HepG2 (cell line): Measurements from ENCODE around the gene YY1. TPM values are rescaled to one million over a fixed set of nuclear protein-coding genes. Genes with fewer than 3 reads are reported as not detected.

ENCODE experiments used
- ATAC-seq: fragments of 200-7000 bp; cut with Tn5 transposase; 3 replicates; pipeline ENCODE4 v1.9.1; 2020; ENCODE audit warnings: mild to moderate bottlenecking, moderate library complexity
- BruUV-seq: library from RNA; stranded (reverse); fragments of 400-500 nt; replicated peaks from 2 replicates; lab custom pipeline; 2021; lab: Mats Ljungman, UMichigan
- CTCF ChIA-PET: fragments of 300-600 bp; formaldehyde crosslinking; extraction: SDS; loops from one replicate; lab custom pipeline; 2021; ENCODE audit warnings: low total read pairs, inconsistent platforms, low intra/inter-chr PET ratio; lab: Yijun Ruan, JAX
- POLR2A ChIA-PET: fragments of 350-600 bp; sonication (Branson Sonifier 250); formaldehyde crosslinking; loops from one replicate; lab custom pipeline; 2020; ENCODE audit warnings: antibody characterized with exemption, inconsistent platforms; lab: Yijun Ruan, JAX
- DNase-seq: peaks from one replicate; pipeline ENCODE4 v3.0.0-alpha.2; 2015; ENCODE audit warnings: low spot score
- FAIRE-seq: peaks from 3 replicates; lab custom pipeline; 2011; peaks lifted over from hg19 to GRCh38; lab: Jason Lieb, UNC
- H2AFZ ChIP-seq: one replicate; pipeline ENCODE4 v1.6.1; 2011; ENCODE audit warnings: low read length, inconsistent platforms
- H3K27ac ChIP-seq: fragments of 300-600 bp; 3 replicates; pipeline ENCODE4 v1.8.0; 2011; ENCODE audit warnings: mixed run types, mild to moderate bottlenecking, mixed read lengths, low read length, inconsistent platforms; ENCODE audit not compliant: insufficient read depth; ENCODE audit errors: extremely low read length
- H3K27me3 ChIP-seq, 2 experiments: fragments of 200-600 bp in 1 of 2; 2 replicates in 1 of 2; 3 replicates in 1 of 2; pipeline versions ENCODE4 v1.6.0 to v1.8.0; 2011; ENCODE audit warnings: low read length in 2 of 2, mild to moderate bottlenecking in 2 of 2, moderate library complexity in 2 of 2, inconsistent platforms in 1 of 2; ENCODE audit not compliant: insufficient read depth in 2 of 2, control insufficient read depth in 1 of 2
- H3K36me3 ChIP-seq, 2 experiments: fragments of 200-600 bp in 1 of 2; replicated peaks in 1 of 2; 2 replicates in 1 of 2; 3 replicates in 1 of 2; pipeline versions ENCODE4 v1.5.1 to v1.8.0; 2011; ENCODE audit warnings: low read length in 2 of 2, inconsistent platforms in 1 of 2; ENCODE audit not compliant: insufficient read depth in 2 of 2, control insufficient read depth in 1 of 2
- H3K4me1 ChIP-seq: 2 replicates; pipeline ENCODE4 v1.5.1; 2012; ENCODE audit warnings: low read length, inconsistent platforms; ENCODE audit not compliant: insufficient read depth
- H3K4me2 ChIP-seq: 2 replicates; pipeline ENCODE4 v1.6.0; 2011; ENCODE audit warnings: low read depth, low read length, inconsistent platforms
- H3K4me3 ChIP-seq, 3 experiments: fragments of 200-600 bp in 1 of 3; sonication (generic), shearing (Covaris generic) in 1 of 3; replicated peaks in 1 of 3; 2 replicates each; pipeline ENCODE4 v1.5.1; 2011 to 2016; ENCODE audit warnings: low read length in 3 of 3, inconsistent platforms in 2 of 3, low read depth in 2 of 3, mild to moderate bottlenecking in 2 of 3, control low read depth in 1 of 3, mixed read lengths in 1 of 3; ENCODE audit not compliant: insufficient read depth in 1 of 3
- H3K79me2 ChIP-seq: one replicate; pipeline ENCODE4 v1.6.1; 2011; ENCODE audit warnings: low read length, inconsistent platforms; ENCODE audit not compliant: insufficient read depth
- H3K9ac ChIP-seq: 2 replicates; pipeline ENCODE4 v1.6.0; 2011; ENCODE audit warnings: mild to moderate bottlenecking, low read depth, low read length, inconsistent platforms; ENCODE audit not compliant: insufficient read depth
- H3K9me3 ChIP-seq: 2 replicates; pipeline ENCODE4 v1.5.1; 2012; ENCODE audit warnings: mild to moderate bottlenecking, low read length
- H4K20me1 ChIP-seq: 2 replicates; pipeline ENCODE4 v1.6.0; 2011; ENCODE audit warnings: inconsistent platforms, mild to moderate bottlenecking, low read length, moderate library complexity; ENCODE audit not compliant: insufficient read depth
- MAFG ChIP-seq: sonication (generic); formaldehyde crosslinking; IDR thresholded peaks from 2 replicates; pipeline ENCODE4 v1.5.1; 2020; ENCODE audit warnings: mild to moderate bottlenecking, missing genetic modification reagents
- NFE2L1 ChIP-seq: sonication (generic); formaldehyde crosslinking; IDR thresholded peaks from 2 replicates; pipeline ENCODE4 v1.4.0; 2020; ENCODE audit warnings: missing genetic modification reagents, mild to moderate bottlenecking, borderline replicate concordance
- RBAK ChIP-seq: sonication (generic); formaldehyde crosslinking; IDR thresholded peaks from 2 replicates; pipeline ENCODE4 v1.5.1; 2020; ENCODE audit warnings: mild to moderate bottlenecking, missing genetic modification reagents
- RBM39 ChIP-seq: fragments of 200-400 bp; formaldehyde crosslinking; IDR thresholded peaks from one replicate; pipeline ENCODE4 v1.6.1; 2018; ENCODE audit warnings: antibody characterized with exemption, mild to moderate bottlenecking, low read depth, low read length; ENCODE audit not compliant: poor library complexity, severe bottlenecking
- XBP1 ChIP-seq: sonication (generic); formaldehyde crosslinking; IDR thresholded peaks from 2 replicates; pipeline ENCODE4 v1.5.0; 2020; ENCODE audit warnings: missing genetic modification reagents
- ZNF225 ChIP-seq: sonication (generic); formaldehyde crosslinking; IDR thresholded peaks from 2 replicates; pipeline ENCODE4 v1.4.0; 2020; ENCODE audit warnings: mild to moderate bottlenecking, missing genetic modification reagents
- ZNF570 ChIP-seq: sonication (generic); formaldehyde crosslinking; IDR thresholded peaks from 2 replicates; pipeline ENCODE4 v1.4.0; 2020; ENCODE audit warnings: mild to moderate bottlenecking, missing genetic modification reagents, borderline replicate concordance
- ZNF883 ChIP-seq: sonication (generic); formaldehyde crosslinking; IDR thresholded peaks from 2 replicates; pipeline ENCODE4 v1.5.1; 2020; ENCODE audit warnings: mild to moderate bottlenecking, missing genetic modification reagents; ENCODE audit errors: not compliant biosample characterization
- WGBS: methylation state at CpG from one replicate; pipeline ENCODE4 v1.1.6; 2017; ENCODE audit warnings: low lambda C conversion rate; 5-methylcytosine and 5-hydroxymethylcytosine counted together
- in situ Hi-C: cut with HindIII; loops from 2 replicates; pipeline ENCODE4 v1.10.0; 2017; ENCODE audit warnings: low pct_unique_long_range_greater_than_20kb; ENCODE audit not compliant: extremely low pct_ligation_motif_present
- intact Hi-C: fragments of 100-400 bp; cut with micrococcal nuclease; formaldehyde crosslinking; loops from one replicate; pipeline ENCODE4 v1.10.0; 2022; ENCODE audit not compliant: unreplicated experiment
- polyA plus RNA-seq, 8 experiments: library from polyadenylated mRNA; depleted of rRNA in 3 of 8; stranded (reverse) in 7 of 8; unstranded in 1 of 8; fragments of >200 nt; fragmentation: Illumina TruSeq in 4 of 8; extraction: Trizol in 4 of 8; gene quantifications; 2 replicates each; pipeline versions ENCODE4 v1.2.1 to v1.2.3, GENCODE V29; 2011 to 2016; ENCODE audit warnings: low read depth in 4 of 8, missing spikeins in 1 of 8, mixed read lengths in 1 of 8; ENCODE audit not compliant: insufficient read depth in 1 of 8
- total RNA-seq, 5 experiments: library from RNA; depleted of rRNA; stranded (reverse); fragments of >200 nt; fragmentation: Illumina TruSeq; extraction: Trizol; gene quantifications; 2 replicates each; pipeline ENCODE4 v1.2.3, GENCODE V29; 2016; ENCODE audit warnings: low read depth in 1 of 5
- TF ChIP-seq, protein P1 (sequence below): sonication (generic); formaldehyde crosslinking; IDR thresholded peaks from 2 replicates; pipeline ENCODE4 v1.4.0; 2020; ENCODE audit warnings: missing genetic modification reagents, borderline replicate concordance
- TF ChIP-seq, protein P2 (sequence below): sonication (generic); formaldehyde crosslinking; IDR thresholded peaks from 2 replicates; pipeline ENCODE4 v1.5.0; 2020; ENCODE audit warnings: mild to moderate bottlenecking, missing genetic modification reagents, borderline replicate concordance
- TF ChIP-seq, protein P3 (sequence below): sonication (generic); formaldehyde crosslinking; IDR thresholded peaks from 2 replicates; pipeline ENCODE4 v1.8.0; 2022; ENCODE audit warnings: mild to moderate bottlenecking, missing genetic modification reagents

The YY1 gene
- total and polyA plus RNA-seq, 2 of the 13 experiments (the other 11 are each of a cell fraction or from before 2014, with no cell fraction given) = 29.4 to 68.1 TPM

DNA sequence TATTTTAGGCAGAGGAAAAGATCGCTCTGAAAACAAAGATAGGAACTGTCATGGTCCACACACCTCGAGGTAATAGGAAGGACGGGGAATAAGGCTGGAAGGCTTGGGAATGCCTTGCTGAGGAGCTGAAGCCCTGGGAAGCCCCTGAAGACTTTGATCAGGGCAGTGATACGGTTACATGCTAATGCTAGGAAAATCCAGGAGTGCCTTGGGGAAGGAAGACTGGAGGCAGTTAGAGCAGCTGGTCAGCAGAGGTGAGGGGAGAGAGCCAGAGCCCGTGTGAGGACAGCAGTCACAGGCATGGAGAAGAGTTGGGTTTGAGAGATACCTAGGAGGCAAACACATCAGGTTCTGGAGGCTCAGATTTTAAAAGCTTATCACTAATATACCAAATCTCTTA is 8.6 kb upstream of the YY1 start:
- no peak for DNase-seq
- peaks cover 0 to 5% of the 10 kb centered on the region in 2 experiments; a peak in 1 of 5 replicates for H3K36me3 ChIP-seq
- peaks cover 15% of the 10 kb centered on the region for H3K4me1 ChIP-seq
- H4K20me1 ChIP-seq = 0 out of 2 replicates have a peak, but pooled peaks cover 1% of the 10 kb centered on the region
- H3K4me2 ChIP-seq = no peak overlapping the region
- no TSS peak for BruUV-seq
- H2AFZ ChIP-seq = no peak overlapping the region
- TF ChIP-seq NFE2L1 (CRISPR knock-in tag) = no peak
- TF ChIP-seq XBP1 (CRISPR knock-in tag) = no peak
- no peak for TF ChIP-seq ZNF570 (CRISPR knock-in tag)
- no peak for TF ChIP-seq ZNF883 (CRISPR knock-in tag)
- TF ChIP-seq, all 625 proteins: peak for 0
- POLR2A ChIA-PET = interaction anchor here (1.3 kb wide), 1 partner anchor 9 kb away, joined by 3 read pairs; no protein-coding TSS in a partner anchor
- CTCF ChIA-PET = no interaction called here
- FAIRE-seq (no peak), ATAC-seq (no peak)
- intact Hi-C loops = no loop called here
- Histone ChIP-seq H3K4me3 (no peak overlapping the region), H3K27me3 (no peaks in the 10 kb centered on the region), H3K9ac (no peak overlapping the region), H3K9me3 (no peaks in the 10 kb centered on the region), H3K27ac (no peak overlapping the region), H3K79me2 (peaks cover 51% of the 10 kb centered on the region)
- in situ Hi-C loops = no loop called here
- 92% methylated on average over 5 of the region's 5 CpGs for WGBS

DNA sequence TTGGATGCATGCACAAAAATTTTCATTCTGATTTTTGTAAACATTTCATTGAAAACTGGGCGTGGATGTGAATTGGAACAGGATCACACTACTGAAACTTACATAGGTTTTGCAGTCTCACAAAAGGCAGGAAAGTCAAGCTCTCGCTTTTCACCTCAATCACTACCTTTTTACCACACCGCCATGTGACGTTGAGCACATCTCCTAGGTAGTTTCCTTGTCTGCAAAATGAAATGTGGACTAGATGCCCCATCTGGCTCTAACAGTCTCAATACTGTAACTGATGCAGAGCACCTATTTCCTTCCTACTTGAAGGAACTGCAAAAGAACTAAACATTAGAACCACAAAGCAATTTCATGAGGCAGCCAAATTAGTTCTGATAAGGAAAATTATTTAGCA is 4.4 kb upstream of the YY1 start:
- intact Hi-C loops = no loop called here
- in situ Hi-C loops = no loop called here
- Histone ChIP-seq H3K27ac (no peak overlapping the region), H3K79me2 (peaks cover 70% of the 10 kb centered on the region), H3K9ac (no peak overlapping the region), H3K4me3 (no peak overlapping the region), H2AFZ (no peak overlapping the region), H3K4me2 (no peak overlapping the region), H3K27me3 (no peaks in the 10 kb centered on the region; a peak in 1 of 5 replicates), H3K36me3 (0 out of 5 replicates have a peak, but pooled peaks cover 0 to 5% of the 10 kb centered on the region in 2 experiments), H3K4me1 (peaks cover 33% of the 10 kb centered on the region), H4K20me1 (peaks cover 15% of the 10 kb centered on the region; the same call in 1 of the 2 replicates), H3K9me3 (no peaks in the 10 kb centered on the region)
- BruUV-seq = no TSS peak
- 93% methylated on average over 4 of the region's 4 CpGs for WGBS
- no peak for DNase-seq
- CTCF ChIA-PET = no interaction called here
- no peak for FAIRE-seq
- ATAC-seq = no peak
- POLR2A ChIA-PET = interaction anchor here (1.6 to 6.6 kb wide), 2 partner anchors 12 to 18 kb away, joined by 4 to 64 read pairs; no protein-coding TSS in a partner anchor
- TF ChIP-seq, protein P1, sequence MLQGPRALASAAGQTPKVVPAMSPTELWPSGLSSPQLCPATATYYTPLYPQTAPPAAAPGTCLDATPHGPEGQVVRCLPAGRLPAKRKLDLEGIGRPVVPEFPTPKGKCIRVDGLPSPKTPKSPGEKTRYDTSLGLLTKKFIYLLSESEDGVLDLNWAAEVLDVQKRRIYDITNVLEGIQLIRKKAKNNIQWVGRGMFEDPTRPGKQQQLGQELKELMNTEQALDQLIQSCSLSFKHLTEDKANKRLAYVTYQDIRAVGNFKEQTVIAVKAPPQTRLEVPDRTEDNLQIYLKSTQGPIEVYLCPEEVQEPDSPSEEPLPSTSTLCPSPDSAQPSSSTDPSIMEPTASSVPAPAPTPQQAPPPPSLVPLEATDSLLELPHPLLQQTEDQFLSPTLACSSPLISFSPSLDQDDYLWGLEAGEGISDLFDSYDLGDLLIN (CRISPR knock-in tag) = no peak
- TF ChIP-seq, protein P2, sequence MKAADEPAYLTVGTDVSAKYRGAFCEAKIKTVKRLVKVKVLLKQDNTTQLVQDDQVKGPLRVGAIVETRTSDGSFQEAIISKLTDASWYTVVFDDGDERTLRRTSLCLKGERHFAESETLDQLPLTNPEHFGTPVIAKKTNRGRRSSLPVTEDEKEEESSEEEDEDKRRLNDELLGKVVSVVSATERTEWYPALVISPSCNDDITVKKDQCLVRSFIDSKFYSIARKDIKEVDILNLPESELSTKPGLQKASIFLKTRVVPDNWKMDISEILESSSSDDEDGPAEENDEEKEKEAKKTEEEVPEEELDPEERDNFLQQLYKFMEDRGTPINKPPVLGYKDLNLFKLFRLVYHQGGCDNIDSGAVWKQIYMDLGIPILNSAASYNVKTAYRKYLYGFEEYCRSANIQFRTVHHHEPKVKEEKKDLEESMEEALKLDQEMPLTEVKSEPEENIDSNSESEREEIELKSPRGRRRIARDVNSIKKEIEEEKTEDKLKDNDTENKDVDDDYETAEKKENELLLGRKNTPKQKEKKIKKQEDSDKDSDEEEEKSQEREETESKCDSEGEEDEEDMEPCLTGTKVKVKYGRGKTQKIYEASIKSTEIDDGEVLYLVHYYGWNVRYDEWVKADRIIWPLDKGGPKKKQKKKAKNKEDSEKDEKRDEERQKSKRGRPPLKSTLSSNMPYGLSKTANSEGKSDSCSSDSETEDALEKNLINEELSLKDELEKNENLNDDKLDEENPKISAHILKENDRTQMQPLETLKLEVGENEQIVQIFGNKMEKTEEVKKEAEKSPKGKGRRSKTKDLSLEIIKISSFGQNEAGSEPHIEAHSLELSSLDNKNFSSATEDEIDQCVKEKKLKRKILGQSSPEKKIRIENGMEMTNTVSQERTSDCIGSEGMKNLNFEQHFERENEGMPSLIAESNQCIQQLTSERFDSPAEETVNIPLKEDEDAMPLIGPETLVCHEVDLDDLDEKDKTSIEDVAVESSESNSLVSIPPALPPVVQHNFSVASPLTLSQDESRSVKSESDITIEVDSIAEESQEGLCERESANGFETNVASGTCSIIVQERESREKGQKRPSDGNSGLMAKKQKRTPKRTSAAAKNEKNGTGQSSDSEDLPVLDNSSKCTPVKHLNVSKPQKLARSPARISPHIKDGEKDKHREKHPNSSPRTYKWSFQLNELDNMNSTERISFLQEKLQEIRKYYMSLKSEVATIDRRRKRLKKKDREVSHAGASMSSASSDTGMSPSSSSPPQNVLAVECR (CRISPR knock-in tag) = no peak
- no peak for TF ChIP-seq RBM39
- TF ChIP-seq RBAK (CRISPR knock-in tag) = no peak
- TF ChIP-seq MAFG = no peak
- TF ChIP-seq ZNF225 (CRISPR knock-in tag) = no peak
- TF ChIP-seq, protein P3, sequence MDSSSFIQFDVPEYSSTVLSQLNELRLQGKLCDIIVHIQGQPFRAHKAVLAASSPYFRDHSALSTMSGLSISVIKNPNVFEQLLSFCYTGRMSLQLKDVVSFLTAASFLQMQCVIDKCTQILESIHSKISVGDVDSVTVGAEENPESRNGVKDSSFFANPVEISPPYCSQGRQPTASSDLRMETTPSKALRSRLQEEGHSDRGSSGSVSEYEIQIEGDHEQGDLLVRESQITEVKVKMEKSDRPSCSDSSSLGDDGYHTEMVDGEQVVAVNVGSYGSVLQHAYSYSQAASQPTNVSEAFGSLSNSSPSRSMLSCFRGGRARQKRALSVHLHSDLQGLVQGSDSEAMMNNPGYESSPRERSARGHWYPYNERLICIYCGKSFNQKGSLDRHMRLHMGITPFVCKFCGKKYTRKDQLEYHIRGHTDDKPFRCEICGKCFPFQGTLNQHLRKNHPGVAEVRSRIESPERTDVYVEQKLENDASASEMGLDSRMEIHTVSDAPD (CRISPR knock-in tag) = no peak
